Measurements from ENCODE around the gene USP32. TPM values are rescaled to one million over a fixed set of nuclear protein-coding genes. Genes with fewer than 3 reads are reported as not detected.
"Not testable (repeated sequence)": the region's sequence is repeated elsewhere in the genome, so short reads cannot be mapped to it uniquely, and the experiment has no call there.

The USP32 gene
- polyA plus RNA-seq, 1 donor (not counting 4 experiments of a cell fraction or from before 2014, with no cell fraction given): 37.6 TPM

DNA sequence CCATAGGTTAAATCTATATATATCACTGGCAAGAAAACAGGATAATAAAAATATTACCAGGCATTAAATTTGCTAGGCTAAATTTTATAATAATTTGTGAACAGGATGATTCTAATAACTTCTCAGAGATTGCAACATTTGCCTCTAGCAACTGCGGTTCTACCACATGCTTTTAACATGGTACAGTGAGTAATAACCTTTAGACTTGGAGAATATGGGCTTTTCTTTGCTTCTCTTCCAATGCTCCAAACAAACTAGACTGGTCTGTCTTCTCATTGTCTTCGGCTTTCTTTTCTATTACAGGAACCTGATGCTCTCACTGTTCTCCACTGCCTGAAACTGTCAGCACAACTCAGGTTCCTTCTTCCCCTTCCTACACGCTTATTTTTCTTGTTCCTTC lies 161.6 kb downstream of the USP32 start:
- dilution Hi-C loops (cut with MboI; ENCODE audit: extremely low pct_ligation_motif_present, low sequenced_read_pairs): no loop called here
- no peak overlapping the region for H3K4me3 ChIP-seq (ENCODE audit: control insufficient read depth in 2 of 3, extremely low read depth in 1 of 3, insufficient read depth in 2 of 3, low read depth in 1 of 3, low read length in 3 of 3)
- no peaks in the 10 kb centered on the region for H3K9me3 ChIP-seq (ENCODE audit: control insufficient read depth, low read depth, low read length)
- H3K27ac ChIP-seq (ENCODE audit: control insufficient read depth, insufficient read depth, low read length): no peak overlapping the region
- H2AFZ ChIP-seq (ENCODE audit: control insufficient read depth, low read length): no peak overlapping the region
- H3K79me2 ChIP-seq (ENCODE audit: control insufficient read depth, insufficient read depth, low read length): no peaks in the 10 kb centered on the region
- no peak for TF ChIP-seq EZH2 (IDR thresholded peaks at IDR 0.05; ENCODE audit: low read length)
- TF ChIP-seq, protein P1, sequence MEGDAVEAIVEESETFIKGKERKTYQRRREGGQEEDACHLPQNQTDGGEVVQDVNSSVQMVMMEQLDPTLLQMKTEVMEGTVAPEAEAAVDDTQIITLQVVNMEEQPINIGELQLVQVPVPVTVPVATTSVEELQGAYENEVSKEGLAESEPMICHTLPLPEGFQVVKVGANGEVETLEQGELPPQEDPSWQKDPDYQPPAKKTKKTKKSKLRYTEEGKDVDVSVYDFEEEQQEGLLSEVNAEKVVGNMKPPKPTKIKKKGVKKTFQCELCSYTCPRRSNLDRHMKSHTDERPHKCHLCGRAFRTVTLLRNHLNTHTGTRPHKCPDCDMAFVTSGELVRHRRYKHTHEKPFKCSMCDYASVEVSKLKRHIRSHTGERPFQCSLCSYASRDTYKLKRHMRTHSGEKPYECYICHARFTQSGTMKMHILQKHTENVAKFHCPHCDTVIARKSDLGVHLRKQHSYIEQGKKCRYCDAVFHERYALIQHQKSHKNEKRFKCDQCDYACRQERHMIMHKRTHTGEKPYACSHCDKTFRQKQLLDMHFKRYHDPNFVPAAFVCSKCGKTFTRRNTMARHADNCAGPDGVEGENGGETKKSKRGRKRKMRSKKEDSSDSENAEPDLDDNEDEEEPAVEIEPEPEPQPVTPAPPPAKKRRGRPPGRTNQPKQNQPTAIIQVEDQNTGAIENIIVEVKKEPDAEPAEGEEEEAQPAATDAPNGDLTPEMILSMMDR (optimal IDR thresholded peaks at IDR 0.05 in 1 of 3, IDR thresholded peaks at IDR 0.05 in 1 of 3, conservative IDR thresholded peaks at IDR 0.05 in 1 of 3; ENCODE audit: extremely low read depth in 1 of 3, insufficient read depth in 2 of 3, low read length in 3 of 3): no peak
- H3K9me1 ChIP-seq (ENCODE audit: control insufficient read depth, extremely low read depth, insufficient read depth, low read length): no peaks in the 10 kb centered on the region
- H3K4me2 ChIP-seq (ENCODE audit: control insufficient read depth, extremely low read depth, insufficient read depth, low read depth, low read length): no peak overlapping the region
- peaks cover 0 to 3% of the 10 kb centered on the region in 2 experiments for H3K36me3 ChIP-seq (ENCODE audit: control insufficient read depth in 2 of 2, extremely low read depth in 1 of 2, insufficient read depth in 2 of 2, low read length in 2 of 2)
- FAIRE-seq: no peak
- H4K20me1 ChIP-seq (ENCODE audit: control insufficient read depth, extremely low read depth, insufficient read depth, low read length): no peaks in the 10 kb centered on the region
- no peaks in the 10 kb centered on the region for H3K27me3 ChIP-seq (ENCODE audit: control insufficient read depth, extremely low read depth, insufficient read depth, low read length)
- no peak overlapping the region for H3K9ac ChIP-seq (ENCODE audit: control insufficient read depth, extremely low read depth, insufficient read depth, low read length)
- DNase-seq (ENCODE audit: low read depth, low spot score): no peak
- no peaks in the 10 kb centered on the region for H3K4me1 ChIP-seq (ENCODE audit: control insufficient read depth, extremely low read depth, insufficient read depth, low read length)

DNA sequence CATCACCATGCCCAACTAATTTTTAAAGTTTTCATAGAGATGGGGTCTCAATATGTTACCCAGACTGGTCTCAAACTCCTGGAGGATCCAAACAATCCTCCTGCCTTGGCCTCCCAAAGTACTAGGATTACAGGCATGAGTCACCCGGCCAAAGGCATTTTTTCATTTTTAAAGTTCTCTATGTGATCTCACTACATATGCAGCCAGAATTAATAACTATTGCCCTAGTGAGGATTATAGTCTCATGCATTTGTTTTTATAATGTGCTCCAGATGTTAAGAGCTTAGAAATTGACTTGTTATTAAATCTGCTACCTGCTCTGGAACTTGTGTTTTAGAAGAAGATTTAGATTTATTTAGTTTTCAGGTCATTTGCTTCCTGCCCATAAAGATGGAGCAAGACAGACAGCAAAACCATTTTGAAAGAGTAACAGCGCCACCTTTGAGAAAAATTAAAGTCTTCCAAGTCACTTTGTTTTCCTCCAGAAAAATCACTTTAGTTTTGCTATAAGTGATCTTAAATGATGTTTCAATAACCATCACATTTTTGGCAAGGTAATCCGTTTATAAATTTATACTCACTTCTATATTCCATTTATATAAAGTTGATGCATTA lies 162.6 kb downstream of the USP32 start:
- Histone ChIP-seq H3K4me2 (ENCODE audit: control insufficient read depth, extremely low read depth, insufficient read depth, low read depth, low read length) (no peak overlapping the region), H3K4me3 (ENCODE audit: control insufficient read depth in 2 of 3, extremely low read depth in 1 of 3, insufficient read depth in 2 of 3, low read depth in 1 of 3, low read length in 3 of 3) (no peak overlapping the region), H4K20me1 (ENCODE audit: control insufficient read depth, extremely low read depth, insufficient read depth, low read length) (no peaks in the 10 kb centered on the region), H3K9me1 (ENCODE audit: control insufficient read depth, extremely low read depth, insufficient read depth, low read length) (no peaks in the 10 kb centered on the region), H3K4me1 (ENCODE audit: control insufficient read depth, extremely low read depth, insufficient read depth, low read length) (no peaks in the 10 kb centered on the region), H3K9ac (ENCODE audit: control insufficient read depth, extremely low read depth, insufficient read depth, low read length) (no peak overlapping the region), H2AFZ (ENCODE audit: control insufficient read depth, low read length) (no peak overlapping the region), H3K9me3 (ENCODE audit: control insufficient read depth, low read depth, low read length) (no peaks in the 10 kb centered on the region), H3K27me3 (ENCODE audit: control insufficient read depth, extremely low read depth, insufficient read depth, low read length) (no peaks in the 10 kb centered on the region), H3K27ac (ENCODE audit: control insufficient read depth, insufficient read depth, low read length) (no peak overlapping the region), H3K79me2 (ENCODE audit: control insufficient read depth, insufficient read depth, low read length) (no peaks in the 10 kb centered on the region), H3K36me3 (ENCODE audit: control insufficient read depth in 2 of 2, extremely low read depth in 1 of 2, insufficient read depth in 2 of 2, low read length in 2 of 2) (peaks cover 0 to 1% of the 10 kb centered on the region in 2 experiments)
- TF ChIP-seq, protein P1 (optimal IDR thresholded peaks at IDR 0.05 in 1 of 3, IDR thresholded peaks at IDR 0.05 in 1 of 3, conservative IDR thresholded peaks at IDR 0.05 in 1 of 3; ENCODE audit: extremely low read depth in 1 of 3, insufficient read depth in 2 of 3, low read length in 3 of 3): no peak
- no peak for TF ChIP-seq EZH2 (IDR thresholded peaks at IDR 0.05; ENCODE audit: low read length)
- no peak for DNase-seq (ENCODE audit: low read depth, low spot score)
- FAIRE-seq: no peak
- dilution Hi-C loops (cut with MboI; ENCODE audit: extremely low pct_ligation_motif_present, low sequenced_read_pairs): no loop called here

DNA sequence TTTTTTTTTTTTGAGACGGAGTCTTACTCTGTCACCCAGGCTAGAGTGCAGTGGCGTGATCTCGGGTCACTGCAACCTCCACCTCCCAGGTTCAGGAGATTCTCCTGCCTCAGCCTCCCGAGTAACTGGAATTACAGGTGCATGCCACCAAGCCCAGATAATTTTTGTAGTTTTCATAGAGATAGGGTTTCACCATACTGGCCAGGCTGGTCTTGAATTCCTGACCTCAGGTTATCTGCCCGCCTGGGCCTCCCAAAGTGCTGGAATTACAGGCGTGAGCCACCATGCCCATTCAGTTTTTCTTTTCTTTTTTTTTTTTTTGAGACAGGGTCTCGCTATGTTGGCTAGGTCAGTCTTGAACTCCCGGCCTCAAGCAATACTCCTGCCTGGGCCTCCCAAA lies 164.7 kb downstream of the USP32 start:
- H3K9me1 ChIP-seq (ENCODE audit: control insufficient read depth, extremely low read depth, insufficient read depth, low read length); FAIRE-seq; H2AFZ ChIP-seq (ENCODE audit: control insufficient read depth, low read length); H3K79me2 ChIP-seq (ENCODE audit: control insufficient read depth, insufficient read depth, low read length); dilution Hi-C loops (cut with MboI; ENCODE audit: extremely low pct_ligation_motif_present, low sequenced_read_pairs); H4K20me1 ChIP-seq (ENCODE audit: control insufficient read depth, extremely low read depth, insufficient read depth, low read length); H3K36me3 ChIP-seq (ENCODE audit: control insufficient read depth in 2 of 2, extremely low read depth in 1 of 2, insufficient read depth in 2 of 2, low read length in 2 of 2); H3K4me1 ChIP-seq (ENCODE audit: control insufficient read depth, extremely low read depth, insufficient read depth, low read length); H3K27ac ChIP-seq (ENCODE audit: control insufficient read depth, insufficient read depth, low read length); H3K9ac ChIP-seq (ENCODE audit: control insufficient read depth, extremely low read depth, insufficient read depth, low read length); H3K4me3 ChIP-seq (ENCODE audit: control insufficient read depth in 2 of 3, extremely low read depth in 1 of 3, insufficient read depth in 2 of 3, low read depth in 1 of 3, low read length in 3 of 3); H3K27me3 ChIP-seq (ENCODE audit: control insufficient read depth, extremely low read depth, insufficient read depth, low read length); DNase-seq (ENCODE audit: low read depth, low spot score); H3K9me3 ChIP-seq (ENCODE audit: control insufficient read depth, low read depth, low read length); H3K4me2 ChIP-seq (ENCODE audit: control insufficient read depth, extremely low read depth, insufficient read depth, low read depth, low read length): not testable (repeated sequence)
